GOT3 (cell line): Measurements from ENCODE around the gene PDIA3.
A peak's percentile ranks its signal among the peaks of the same experiment; 100 is the strongest.
"Not testable (repeated sequence)": the region's sequence is repeated elsewhere in the genome, so short reads cannot be mapped to it uniquely, and the experiment has no call there.

Source experiments
- DNase-seq: peaks from one replicate; lab custom pipeline; 2025; ENCODE audit warnings: mixed read lengths; lab: John Stamatoyannopoulos, UW

Gene PDIA3

GRCh38 chr15:43776718-43777266, 30.6 kb downstream of the PDIA3 start, which contains the start of gene ELL3:
TSS of gene ELL3 (minus strand) at chr15:43776966. CDS start at chr15:43776901, 65 bp downstream.
- DNase-seq, result peak; percentile 45

- peak; percentile 31 for DNase-seq
These were observed 31.2 kb downstream of the PDIA3 start for GRCh38 chr15:43777267-43777914.

GRCh38 chr15:43779016-43779415, 32.8 kb downstream of the PDIA3 start:
- DNase-seq, result no peak

- DNase-seq, result no peak
These were observed 43.2 kb downstream of the PDIA3 start for GRCh38 chr15:43789409-43789808.

- peak; percentile 96 for DNase-seq
These were observed 45.9 kb downstream of the PDIA3 start, which contains the start of gene SERF2 for GRCh38 chr15:43791993-43792760. TSS of gene SERF2 (plus strand) at chr15:43792320. CDS start at chr15:43792377, 57 bp downstream.

- no peak for DNase-seq
These were observed 46.7 kb downstream of the PDIA3 start for GRCh38 chr15:43792761-43793476.

- DNase-seq, result no peak
These were observed 47.4 kb downstream of the PDIA3 start for GRCh38 chr15:43793647-43794046.

DNA sequence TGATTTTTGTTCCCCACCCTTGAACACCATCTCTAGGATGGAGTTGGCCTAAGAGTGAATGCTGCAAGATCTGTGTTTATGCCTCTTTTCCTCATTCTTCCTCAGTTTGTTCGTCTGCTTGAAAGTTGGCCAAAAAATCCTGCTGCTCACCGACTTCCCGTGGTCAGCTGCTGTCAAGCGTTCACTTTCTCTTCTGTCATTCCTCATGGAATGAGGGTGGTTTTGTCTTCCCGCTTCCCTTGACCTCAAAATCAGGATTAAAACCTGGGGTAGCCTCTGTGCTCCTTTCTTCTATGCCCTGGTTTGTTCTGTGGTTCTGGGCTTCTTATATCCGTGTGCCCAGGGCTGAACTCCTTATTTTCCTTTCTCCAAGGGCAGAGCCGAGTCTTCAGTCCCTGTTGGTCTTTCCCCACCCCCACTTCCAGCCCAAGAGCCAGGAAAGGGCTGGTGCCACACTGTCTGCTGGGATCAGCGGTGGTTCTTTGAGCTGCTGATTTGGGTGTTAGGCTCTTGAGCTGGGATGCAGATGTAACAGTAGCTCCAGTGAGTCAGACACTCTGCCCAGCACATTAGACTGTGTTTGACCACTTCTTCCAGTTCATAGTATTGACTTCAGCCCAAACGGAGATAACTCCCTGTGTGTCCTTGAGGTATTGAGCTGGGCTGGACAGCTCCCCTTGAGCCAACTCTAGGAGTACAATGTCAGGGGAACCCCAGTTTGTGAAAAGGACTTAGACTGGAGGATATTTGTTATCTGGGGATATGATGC, 48.2 kb downstream of the PDIA3 start:
- DNase-seq, result no peak

DNA sequence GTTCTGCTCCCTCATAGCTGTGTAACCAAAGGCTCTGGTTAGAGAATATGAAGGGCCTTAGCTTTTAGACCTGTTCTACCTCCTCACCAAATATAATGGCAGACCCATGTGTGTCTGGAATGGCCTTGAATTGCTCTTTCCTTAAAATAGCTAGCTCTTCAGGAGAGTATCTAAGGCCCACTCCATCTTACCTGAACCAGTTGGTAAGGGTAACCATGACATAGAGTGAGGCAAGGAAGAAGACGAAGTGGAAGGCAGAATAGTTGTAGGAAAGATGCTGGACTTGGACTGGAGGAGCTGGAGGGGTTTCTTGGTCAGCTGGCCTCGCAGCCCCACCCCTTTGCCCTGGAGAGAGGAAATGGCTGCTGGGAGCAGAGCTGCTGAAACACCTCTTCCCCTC, 49.0 kb downstream of the PDIA3 start:
- DNase-seq, result no peak

DNA sequence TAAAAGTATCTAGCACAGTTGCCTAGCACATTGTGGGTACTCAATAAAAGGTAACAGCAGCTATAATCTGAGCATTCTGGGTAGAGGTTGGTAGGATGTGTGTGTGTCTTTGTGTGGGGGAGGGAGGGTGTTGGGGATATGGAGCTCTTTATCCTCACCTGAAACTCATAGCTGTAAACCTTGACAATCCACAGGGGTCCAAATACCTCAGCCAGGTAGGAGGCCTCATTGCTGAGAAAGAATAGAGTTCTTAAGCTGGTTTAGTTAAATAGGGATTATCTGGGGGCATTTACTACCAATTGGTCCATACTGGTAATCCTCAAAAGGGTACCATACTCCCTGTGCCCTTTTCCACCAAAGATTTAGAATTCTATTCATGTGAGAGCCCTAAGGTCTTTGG, 49.8 kb downstream of the PDIA3 start:
- no peak for DNase-seq

GRCh38 chr15:43796566-43796965, 50.3 kb downstream of the PDIA3 start:
- DNase-seq, result no peak

GRCh38 chr15:43799209-43799944, 53.1 kb downstream of the PDIA3 start:
- DNase-seq, result no peak

- no peak for DNase-seq
These were observed 53.7 kb downstream of the PDIA3 start, which contains the start of gene SERINC4 for GRCh38 chr15:43799945-43800285. TSS of gene SERINC4 (minus strand) at chr15:43800220. CDS start at chr15:43799986, 234 bp downstream.

- peak; percentile 58 for DNase-seq
These were observed 54.3 kb downstream of the PDIA3 start, which contains the start of gene HYPK for GRCh38 chr15:43800286-43801141. TSS of gene HYPK (plus strand) at chr15:43800599. CDS start at chr15:43800623, 24 bp downstream.

DNA sequence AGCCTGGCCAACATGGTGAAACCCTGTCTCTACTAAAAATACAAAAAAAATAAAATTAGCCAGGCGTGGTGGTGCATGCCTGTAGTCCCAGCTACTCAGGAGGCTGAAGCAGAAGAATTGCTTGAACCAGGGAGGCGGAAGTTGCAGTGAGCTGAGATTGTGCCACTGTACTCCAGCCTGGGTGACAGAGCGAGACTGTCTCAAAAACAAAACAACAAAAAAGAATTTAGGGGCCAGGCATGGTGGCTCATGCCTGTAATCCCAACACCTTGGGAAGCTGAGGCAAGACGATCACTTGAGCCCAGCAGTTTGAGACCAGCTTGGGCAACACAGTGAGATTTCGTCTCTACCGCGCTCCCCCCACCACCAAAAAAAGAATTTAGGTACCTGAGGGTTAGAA, 56.4 kb downstream of the PDIA3 start:
- not testable (repeated sequence) for DNase-seq

DNA sequence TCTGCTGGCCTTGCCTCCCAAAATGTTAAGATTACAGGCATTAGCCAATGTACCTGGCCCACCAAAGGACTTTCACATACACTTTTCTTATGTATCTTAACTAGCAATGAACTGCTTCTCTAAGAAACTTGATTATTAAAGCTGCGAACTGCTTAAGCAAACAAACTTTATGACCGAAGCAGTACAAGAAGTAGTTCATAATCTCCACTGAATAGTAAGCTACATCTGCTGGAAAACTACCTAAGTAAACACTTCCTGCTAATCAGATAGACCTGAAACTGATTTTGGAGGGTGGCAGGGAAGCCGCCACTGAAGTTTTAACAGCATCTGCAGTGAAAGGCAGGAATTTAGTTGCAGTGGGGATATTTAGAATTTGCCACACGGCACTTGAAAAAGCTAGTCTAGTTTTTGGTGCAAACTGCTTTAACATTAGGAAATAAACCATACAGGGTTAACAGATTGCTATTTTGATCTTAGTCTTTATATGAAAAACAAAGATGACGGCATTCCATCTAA, 62.3 kb downstream of the PDIA3 start:
- no peak for DNase-seq

GRCh38 chr15:43808960-43809678, 62.9 kb downstream of the PDIA3 start:
- DNase-seq, result no peak

DNA sequence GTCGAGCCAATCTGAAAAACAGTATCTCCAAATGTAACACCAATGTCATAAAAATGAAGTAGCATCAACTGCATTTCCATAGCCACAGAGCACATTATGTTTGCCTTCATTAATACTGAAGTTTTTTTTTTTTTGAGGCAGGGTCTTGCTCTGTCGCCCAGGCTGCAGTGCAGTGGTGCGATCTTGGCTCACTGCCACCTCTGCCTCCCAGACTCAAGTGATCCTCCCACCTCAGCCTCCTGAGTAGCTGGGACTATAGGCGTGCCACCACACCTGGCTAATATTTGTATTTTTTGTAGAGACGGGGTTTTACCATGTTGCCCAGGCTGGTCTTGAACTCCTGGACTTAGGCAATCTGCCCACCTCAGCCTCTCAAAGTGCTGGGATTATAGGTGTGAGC, 68.8 kb downstream of the PDIA3 start:
- not testable (repeated sequence) for DNase-seq

GRCh38 chr15:43821505-43821904, 75.3 kb downstream of the PDIA3 start:
- DNase-seq, result no peak
